Transverse colon (tissue), 3 donors: ENCODE measurements around the gene SPANXN5.
"Not testable (repeated sequence)": the region's sequence is repeated elsewhere in the genome, so short reads cannot be mapped to it uniquely, and the experiment has no call there.

Experiments
- CTCF ChIP-seq, 5 experiments: fragments of 200-600 bp in 3 of 5; fragments of 450-650 bp in 2 of 5; sonication (generic) in 3 of 5; IDR thresholded peaks; 1 replicate in 2 of 5; 2 replicates in 3 of 5; pipeline ENCODE4 v1.5.1; 2016 to 2017; ENCODE audit warnings: antibody characterized with exemption in 5 of 5, inconsistent platforms in 3 of 5, mild to moderate bottlenecking in 2 of 5, moderate library complexity in 1 of 5
- EP300 ChIP-seq: sonication (generic); formaldehyde crosslinking; IDR thresholded peaks from one replicate; pipeline ENCODE4 v1.6.1; 2017; ENCODE audit warnings: antibody characterized with exemption, low read depth

- not testable (repeated sequence) for TF ChIP-seq CTCF (IDR thresholded peaks at IDR 0.05); EP300
Observed at GRCh38 chrX:52773504-52773903, 23.7 kb downstream of the SPANXN5 start.
